ENCODE data around the gene WAS.

GRCh38 chrX:48715876-48716502, 32.4 kb downstream of the WAS start:
- TF ChIP-seq CTCF (IDR thresholded peaks at IDR 0.05) = no peak
- no peak for TF ChIP-seq POLR2A (IDR thresholded peaks at IDR 0.05)
